ENCODE measurements around the gene ERMAP.
"Not testable (repeated sequence)": the region's sequence is repeated elsewhere in the genome, so short reads cannot be mapped to it uniquely, and the experiment has no call there.

The ERMAP gene

DNA sequence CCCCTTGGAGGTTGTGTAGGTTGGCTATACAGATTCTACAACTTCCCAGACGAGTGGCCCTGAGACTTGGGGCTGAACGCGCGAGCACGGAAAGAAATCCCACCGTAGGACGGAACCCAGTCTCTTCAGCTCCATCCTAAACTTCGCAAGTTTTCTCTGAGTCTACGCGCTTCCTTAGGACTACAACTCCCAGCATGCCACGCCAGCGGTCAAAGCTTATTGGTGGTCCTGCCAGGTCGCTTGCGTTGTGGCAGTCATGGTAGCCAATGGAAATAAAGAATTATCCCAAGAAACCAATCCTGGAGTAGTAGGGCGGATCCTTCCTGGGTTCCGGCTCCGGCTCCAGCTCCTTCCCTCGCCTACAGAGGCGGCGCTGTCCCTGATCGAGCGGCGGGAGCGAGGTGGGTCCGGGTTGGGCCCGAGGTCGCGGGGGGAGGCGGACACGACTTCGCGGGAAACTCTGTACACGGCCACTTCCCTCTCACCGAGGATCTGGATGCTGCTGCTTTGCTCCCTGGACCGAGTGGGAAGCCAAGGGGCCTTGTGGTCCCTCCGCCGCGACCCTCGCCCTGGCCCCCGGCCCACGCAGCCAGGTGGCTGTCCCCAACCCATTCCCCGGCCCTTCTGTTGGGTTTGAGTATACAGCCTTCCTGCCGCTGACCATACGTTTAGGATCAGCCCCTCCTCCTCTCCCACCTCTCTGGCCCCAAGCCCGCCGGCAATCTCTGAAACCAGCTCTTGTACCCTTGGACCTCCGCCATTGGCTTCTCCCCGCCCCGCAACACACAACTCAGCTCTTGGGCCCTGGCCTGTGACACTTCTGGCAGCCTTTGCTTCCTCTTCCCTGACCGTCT lies 29.6 kb downstream of the ERMAP start, which contains the start of gene ZNF691:
Gene ZNF691 (plus strand): TSS at position 357 of the 854 bp plus-strand sequence. CDS start 3,046 bp downstream, outside the sequence.
- DNase-seq = peak; percentile 97

DNA sequence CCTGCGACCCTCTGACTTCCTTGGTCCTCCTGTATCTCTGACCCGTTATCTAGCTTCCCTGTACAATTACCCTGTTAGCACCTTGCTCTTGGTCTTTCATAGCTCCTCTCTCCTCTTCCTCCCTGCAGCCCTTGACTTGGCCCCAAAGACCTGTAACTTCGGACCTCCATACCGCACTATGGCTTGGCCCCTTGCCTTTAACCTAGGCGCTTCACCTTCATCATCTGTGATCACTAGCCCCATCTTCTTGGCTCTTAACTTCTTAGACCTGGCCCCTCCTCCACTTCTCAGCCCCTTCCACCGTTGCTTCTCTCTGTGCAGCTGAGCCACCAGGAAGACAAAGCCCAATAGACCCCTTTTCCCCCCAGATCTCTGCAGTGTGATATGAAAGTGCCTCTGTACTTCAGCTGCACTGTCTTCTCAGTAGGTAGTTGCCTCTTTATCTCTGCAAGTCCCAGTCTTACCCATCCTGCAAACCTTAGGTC lies 30.2 kb downstream of the ERMAP start:
- DNase-seq = no peak

DNA sequence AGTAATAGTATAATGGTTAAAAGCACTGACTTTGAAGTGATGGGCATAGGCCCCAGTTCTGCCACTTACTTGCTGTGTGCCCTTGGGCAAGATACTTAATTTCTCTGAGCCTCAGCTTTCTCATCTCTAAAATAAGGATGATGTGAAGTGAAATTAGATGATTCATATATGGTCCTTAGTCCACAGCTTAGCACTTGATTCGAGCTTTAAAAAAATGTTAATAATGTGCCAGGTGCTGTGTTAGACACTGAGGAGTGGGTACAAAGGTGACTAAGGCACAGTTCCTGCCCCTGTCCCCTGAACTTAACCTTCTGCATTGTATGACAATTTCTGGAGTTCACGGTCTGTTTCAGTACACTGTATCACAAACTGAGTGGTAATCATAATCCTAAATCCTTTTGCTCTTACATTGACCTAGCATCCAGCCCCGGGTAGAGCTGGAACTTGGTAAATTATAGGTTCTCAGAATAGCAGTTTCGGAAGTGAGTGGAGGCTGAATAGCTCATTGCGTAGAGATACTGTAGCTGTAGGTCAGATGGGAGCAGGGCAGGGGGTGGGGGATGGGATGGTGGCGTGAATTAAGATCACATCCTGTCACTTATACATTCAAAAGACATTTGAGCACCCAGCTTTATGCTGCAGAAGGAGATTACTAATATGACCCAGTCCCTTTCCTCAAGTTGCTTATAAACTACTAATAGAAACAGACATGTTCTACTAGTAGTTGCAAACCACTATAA lies 31.0 kb downstream of the ERMAP start:
- DNase-seq = no peak

GRCh38 chr1:42848823-42849537 lies 32.1 kb downstream of the ERMAP start:
- DNase-seq = no peak

- no peak for DNase-seq
Observed at GRCh38 chr1:42849944-42850343, 33.0 kb downstream of the ERMAP start.

DNA sequence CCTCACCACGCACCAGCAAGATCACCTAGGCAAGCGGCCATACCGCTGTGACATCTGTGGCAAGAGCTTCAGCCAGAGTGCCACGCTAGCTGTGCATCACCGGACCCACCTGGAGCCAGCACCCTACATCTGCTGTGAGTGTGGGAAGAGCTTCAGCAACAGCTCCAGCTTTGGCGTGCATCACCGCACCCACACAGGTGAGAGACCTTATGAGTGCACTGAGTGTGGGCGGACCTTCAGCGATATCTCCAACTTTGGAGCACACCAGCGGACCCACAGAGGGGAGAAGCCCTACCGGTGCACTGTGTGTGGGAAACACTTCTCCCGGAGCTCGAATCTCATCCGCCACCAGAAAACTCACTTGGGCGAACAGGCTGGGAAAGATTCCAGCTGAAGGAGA lies 34.5 kb downstream of the ERMAP start:
- DNase-seq = no peak

- DNase-seq = no peak
Observed at GRCh38 chr1:42851960-42852607, 35.2 kb downstream of the ERMAP start.

- DNase-seq = peak; percentile 66
Observed at GRCh38 chr1:42852608-42852980, 35.7 kb downstream of the ERMAP start.

GRCh38 chr1:42853116-42853884 lies 36.4 kb downstream of the ERMAP start:
- DNase-seq = peak; percentile 19

GRCh38 chr1:42856554-42856953 lies 39.6 kb downstream of the ERMAP start:
- DNase-seq = not testable (repeated sequence)

- DNase-seq = not testable (repeated sequence)
Observed at GRCh38 chr1:42859366-42859765, 42.4 kb downstream of the ERMAP start.

DNA sequence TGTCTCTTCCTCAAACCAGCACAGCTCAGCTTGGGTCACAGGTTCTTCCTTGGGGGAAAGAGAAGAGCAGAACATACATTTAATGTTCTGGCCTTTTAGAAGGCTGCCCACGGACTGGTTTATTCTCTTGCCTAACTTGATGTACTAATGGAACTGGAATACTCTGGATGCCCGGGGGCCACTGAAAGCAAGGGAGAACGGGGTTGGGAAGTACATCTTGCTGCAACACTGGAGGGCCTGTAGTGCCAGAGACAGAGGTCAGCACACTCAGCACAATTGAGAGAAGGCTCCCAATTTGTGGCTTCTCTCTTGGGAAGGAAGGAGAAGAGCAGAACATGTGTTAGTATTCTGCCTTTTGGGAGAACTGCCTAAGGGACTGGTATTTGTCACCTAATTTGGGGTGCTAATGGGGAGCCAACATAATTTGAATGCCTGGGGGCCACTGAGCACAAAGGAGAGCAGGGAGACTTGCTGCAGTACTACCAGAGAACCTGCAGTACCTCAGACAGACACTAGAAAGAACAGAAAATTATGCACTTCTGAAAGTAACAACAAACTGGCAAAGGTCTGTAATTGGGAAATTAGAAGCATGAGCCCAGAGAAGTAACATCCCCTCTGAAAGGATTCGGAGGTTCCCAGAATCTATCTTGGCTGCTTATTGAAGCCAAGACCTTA lies 43.6 kb downstream of the ERMAP start:
- no peak for DNase-seq

GRCh38 chr1:42861014-42861399 lies 44.1 kb downstream of the ERMAP start:
- DNase-seq = no peak

DNA sequence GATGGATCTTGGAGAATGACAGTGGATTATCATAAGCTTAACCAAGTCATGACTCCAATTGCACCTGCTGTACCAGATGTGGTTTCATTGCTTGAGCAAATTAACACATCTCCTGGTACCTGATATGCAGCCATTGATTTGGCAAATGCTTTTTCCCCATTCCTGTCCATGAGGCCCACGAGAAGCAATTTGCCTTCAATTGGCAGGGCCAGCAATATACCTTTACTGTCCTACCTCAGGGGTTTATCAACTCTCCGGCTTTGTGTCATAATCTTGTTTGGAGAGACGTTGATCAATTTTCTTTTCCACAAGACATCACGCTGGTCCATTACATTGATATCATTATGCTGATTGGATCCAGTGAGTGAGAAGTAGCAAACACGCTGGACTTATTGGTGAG lies 49.6 kb downstream of the ERMAP start:
- DNase-seq = no peak

DNA sequence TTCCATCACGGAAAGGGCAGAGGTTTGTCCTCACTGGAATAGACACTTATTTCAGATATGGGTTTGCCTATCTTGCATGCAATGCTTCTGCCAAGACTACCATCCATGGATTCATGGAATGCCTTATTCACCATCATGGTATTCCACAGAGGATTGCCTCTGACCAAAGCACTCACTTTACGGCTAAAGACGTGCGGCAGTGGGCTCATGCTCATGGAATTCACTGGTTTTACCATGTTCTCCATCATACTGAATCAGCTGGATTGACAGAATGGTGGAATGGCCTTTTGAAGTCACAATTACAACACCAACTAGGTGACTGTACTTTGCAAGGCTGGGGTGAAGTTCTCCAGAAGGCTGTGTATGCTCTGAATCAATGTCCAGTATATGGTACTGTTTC lies 51.5 kb downstream of the ERMAP start:
- not testable (repeated sequence) for DNase-seq

DNA sequence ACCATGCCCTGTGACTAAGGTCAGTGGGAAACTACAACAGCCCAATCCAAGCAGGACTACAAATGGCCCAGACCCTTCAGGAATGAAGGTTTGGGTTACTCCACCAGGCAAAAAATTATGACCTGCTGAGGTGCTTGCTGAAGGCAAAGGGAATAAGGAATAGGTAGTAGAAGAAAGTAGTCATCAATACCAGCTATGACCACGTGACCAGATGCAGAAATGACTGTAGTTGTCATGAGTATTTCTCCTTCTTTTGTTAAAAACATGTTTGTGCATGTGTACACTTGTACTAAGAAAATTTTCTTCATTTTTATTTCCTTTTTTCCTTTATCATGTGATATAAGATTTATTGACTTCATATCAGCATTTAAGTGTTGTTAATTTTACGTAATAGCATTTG lies 52.3 kb downstream of the ERMAP start:
- not testable (repeated sequence) for DNase-seq

GRCh38 chr1:42869751-42870150 lies 52.8 kb downstream of the ERMAP start:
- DNase-seq = not testable (repeated sequence)

- not testable (repeated sequence) for DNase-seq
Observed at GRCh38 chr1:42873108-42873507, 56.2 kb downstream of the ERMAP start.

DNA sequence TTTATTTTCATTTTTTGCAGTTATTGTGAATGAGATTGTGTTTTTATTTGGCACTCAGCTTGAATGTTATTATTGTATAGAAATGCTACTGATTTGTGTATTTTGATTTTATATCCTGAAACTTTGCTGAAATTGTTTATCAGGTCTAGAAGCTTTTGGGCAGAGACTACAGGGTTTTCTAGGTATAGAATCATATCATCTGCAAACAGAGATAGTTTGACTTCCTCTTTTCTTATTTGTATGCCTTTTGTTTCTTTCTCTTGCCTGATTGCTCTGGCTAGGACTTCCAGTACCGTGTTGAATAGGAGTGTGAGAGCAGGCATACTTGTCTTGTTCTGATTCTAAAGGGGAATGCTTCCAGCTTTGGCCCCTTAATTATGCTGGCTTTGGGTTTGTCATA lies 56.7 kb downstream of the ERMAP start:
- DNase-seq = no peak

DNA sequence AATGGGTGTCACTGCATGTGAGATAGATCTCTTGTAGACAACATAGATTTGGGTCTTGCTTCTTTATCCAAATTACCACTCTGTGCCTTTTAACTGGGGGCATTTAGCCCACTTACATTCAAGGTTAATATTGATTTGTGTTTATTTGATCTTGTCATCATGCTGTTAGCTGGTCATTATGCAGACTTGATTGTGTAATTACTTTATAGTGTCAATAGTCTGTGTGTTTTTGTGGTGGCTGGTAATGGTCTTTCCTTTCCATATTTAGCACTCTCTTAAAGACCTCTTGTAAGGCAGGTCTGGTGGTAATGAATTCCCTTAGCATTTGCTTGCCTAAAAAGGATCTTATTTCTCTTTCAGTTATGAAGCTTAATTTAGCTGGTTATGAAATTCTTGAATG lies 59.1 kb downstream of the ERMAP start:
- DNase-seq = no peak

DNA sequence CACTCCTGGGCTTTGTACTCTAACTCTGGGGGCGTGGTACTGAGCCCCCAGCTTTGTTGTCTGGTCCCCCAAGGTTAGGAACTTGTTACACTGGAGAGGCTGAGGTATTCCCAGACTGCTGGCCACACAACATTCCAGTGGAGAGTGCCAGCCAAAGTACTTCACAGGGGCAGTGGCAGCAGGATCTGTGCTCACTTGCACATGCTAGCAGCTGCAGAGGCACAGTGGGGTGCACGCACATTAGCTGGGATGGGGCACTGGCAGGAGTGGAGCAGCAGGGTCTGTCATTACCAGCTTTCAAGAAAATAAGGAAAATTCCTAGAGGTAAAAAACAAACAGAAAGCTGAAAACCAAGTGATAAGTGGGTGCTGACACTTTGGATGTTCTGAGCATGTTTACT lies 60.5 kb downstream of the ERMAP start:
- no peak for DNase-seq

Data from NCI-H446 treated with DMSO at 0.1 percent for 48 hours (cell line).